Astrocyte of the cerebellum (primary cell): ENCODE data around the gene NXN.
"Not testable (repeated sequence)": the region's sequence is repeated elsewhere in the genome, so short reads cannot be mapped to it uniquely, and the experiment has no call there.

ENCODE experiments used
- DNase-seq: peaks from one replicate; pipeline ENCODE4 v3.0.0-alpha.2; 2011; ENCODE audit warnings: low read depth
- H3K4me3 ChIP-seq: 2 replicates; pipeline ENCODE4 v1.5.1; 2011; ENCODE audit warnings: mild to moderate bottlenecking, low read depth, low read length, moderate library complexity
- in situ Hi-C: cut with HindIII; loops from 2 replicates; pipeline ENCODE4 v1.10.0; 2017; ENCODE audit warnings: low sequenced_read_pairs
- TF ChIP-seq, protein P1 (sequence below): IDR thresholded peaks from 2 replicates; pipeline ENCODE4 v1.5.1; 2012; ENCODE audit warnings: low read length, low read depth, moderate library complexity, mild to moderate bottlenecking; ENCODE audit errors: missing control alignments

The NXN gene

DNA sequence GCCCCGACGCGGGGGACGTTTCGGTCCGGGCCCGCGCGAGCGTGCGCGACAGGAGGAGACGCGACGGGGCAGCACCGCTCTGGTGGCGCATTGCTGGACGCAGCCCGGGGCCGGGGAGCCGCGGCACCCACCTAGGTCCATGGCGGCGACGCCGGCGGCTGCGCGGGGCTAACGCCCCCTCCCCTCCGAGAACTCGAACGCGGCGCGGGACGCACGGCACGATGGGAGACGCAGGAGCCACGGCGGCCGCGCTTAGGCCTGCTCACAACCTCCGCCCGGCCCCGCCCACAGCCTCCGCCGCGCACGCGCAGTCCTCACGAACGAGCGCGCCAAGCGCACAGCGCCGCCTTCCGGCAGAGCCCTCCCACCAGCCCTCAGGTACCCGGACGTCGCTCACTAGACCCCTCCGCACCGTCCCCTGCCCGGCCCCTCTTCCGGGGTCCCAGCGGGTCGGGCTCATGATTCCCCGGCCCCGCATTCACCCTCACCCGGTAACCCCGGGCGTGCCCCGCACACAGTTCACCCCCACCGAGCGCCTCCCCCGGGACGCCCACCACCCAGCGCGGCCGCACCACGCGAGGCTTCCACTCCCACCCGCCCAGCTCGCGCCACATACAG lies 227.5 kb downstream of the NXN start, which contains the start of gene GEMIN4:
Gene GEMIN4, minus strand, starts transcription at position 263 of the 618 bp plus-strand sequence. Its CDS starts 122 bp downstream, at position 141.
- TF ChIP-seq, protein P1, sequence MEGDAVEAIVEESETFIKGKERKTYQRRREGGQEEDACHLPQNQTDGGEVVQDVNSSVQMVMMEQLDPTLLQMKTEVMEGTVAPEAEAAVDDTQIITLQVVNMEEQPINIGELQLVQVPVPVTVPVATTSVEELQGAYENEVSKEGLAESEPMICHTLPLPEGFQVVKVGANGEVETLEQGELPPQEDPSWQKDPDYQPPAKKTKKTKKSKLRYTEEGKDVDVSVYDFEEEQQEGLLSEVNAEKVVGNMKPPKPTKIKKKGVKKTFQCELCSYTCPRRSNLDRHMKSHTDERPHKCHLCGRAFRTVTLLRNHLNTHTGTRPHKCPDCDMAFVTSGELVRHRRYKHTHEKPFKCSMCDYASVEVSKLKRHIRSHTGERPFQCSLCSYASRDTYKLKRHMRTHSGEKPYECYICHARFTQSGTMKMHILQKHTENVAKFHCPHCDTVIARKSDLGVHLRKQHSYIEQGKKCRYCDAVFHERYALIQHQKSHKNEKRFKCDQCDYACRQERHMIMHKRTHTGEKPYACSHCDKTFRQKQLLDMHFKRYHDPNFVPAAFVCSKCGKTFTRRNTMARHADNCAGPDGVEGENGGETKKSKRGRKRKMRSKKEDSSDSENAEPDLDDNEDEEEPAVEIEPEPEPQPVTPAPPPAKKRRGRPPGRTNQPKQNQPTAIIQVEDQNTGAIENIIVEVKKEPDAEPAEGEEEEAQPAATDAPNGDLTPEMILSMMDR, result peak; percentile 93
- peak within 1 kb of the TSS; percentile 73 for H3K4me3 ChIP-seq
- peak; percentile 57 for DNase-seq
- in situ Hi-C loops, result no loop called here

DNA sequence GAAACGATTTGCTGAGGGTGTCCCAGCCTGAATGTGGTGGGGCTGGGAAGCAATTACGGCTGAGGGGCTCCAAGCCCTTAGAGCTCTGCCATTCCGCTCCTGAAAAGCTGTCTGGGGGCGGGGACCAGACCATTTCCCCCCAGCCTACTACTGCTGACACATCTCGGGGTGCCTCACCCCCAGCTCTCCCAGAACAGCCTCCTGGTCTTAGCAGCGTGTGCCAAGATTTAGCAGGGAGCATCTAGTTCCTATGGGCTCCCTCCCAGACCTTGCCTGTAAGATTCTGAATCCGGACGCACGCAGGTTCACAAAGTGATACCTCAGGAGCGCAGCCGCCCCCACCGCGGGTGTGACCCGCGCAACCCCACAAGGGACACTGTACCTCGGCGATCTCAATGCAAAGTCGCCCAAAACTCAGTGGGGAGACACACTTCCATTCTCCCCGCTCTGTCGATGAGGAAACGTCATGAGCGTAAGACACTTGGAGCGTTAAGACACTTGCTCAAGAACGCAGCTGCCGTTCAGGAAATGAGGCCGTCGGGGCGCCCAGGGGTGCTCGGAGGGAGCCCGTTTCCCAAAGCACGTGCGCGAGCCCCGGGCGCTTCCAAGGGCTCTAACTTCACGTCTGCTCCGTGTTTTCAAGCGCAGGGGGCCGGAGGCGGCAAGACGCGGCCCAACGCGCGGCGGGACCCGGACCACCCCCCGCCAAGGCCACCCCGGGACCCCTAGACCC lies 228.1 kb downstream of the NXN start:
- H3K4me3 ChIP-seq, result peak overlapping the region; percentile 73
- in situ Hi-C loops, result no loop called here
- no peak for DNase-seq
- TF ChIP-seq, protein P1, result no peak

DNA sequence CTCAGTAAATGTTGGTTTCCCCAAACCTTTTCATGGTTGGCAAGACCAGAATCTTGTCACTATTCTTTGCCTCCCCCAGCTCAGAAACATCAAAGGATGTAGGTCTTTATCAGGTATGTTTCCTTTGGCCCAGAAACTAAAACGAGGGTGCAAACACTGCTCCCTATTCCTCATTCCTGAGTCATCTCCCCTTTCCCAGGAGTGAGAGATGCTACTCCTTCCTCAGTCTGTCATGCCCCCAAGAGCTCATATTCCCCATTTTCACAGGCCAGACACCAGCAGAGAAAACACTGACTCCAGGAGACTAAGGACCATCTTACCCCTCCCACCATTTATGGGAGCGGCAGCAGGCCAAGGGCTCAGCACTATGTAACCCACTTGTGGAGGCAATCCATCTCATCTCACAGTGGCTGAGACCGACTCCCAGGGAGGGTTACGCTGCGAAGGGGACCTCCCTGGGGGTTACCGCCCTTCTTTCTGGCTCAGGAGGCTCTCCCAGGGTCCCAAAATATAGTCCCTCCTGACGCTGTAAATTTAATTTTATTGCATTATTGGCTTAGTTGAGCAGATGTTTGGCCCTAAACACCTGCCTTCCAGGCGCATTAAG lies 229.0 kb downstream of the NXN start:
- peak overlapping the region; percentile 73 for H3K4me3 ChIP-seq
- TF ChIP-seq, protein P1, result no peak
- DNase-seq, result no peak
- in situ Hi-C loops, result no loop called here

DNA sequence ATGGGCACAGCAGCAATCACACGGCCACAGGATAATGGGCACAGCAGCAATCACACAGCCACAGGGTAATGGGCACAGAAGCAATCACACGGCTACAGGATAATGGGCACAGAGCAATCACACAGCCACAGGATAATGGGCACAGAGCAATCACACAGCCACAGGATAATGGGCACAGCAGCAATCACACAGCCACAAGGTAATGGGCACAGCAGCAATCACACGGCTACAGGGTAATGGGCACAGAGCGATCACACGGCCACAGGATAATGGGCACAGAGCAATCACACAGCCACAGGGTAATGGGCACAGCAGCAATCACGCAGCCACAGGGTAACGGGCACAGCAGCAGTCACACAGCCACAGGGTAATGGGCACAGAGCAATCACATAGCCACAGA lies 230.2 kb downstream of the NXN start:
- in situ Hi-C loops, DNase-seq, H3K4me3 ChIP-seq: not testable (repeated sequence)
